PC-3 (cell line): ENCODE data around the gene SF3B1. TPM values are rescaled to one million over a fixed set of nuclear protein-coding genes. Genes with fewer than 3 reads are reported as not detected.
A peak's percentile ranks its signal among the peaks of the same experiment; 100 is the strongest.
"Not testable (repeated sequence)": the region's sequence is repeated elsewhere in the genome, so short reads cannot be mapped to it uniquely, and the experiment has no call there.

Experiments used
- ATAC-seq: fragments of 200-7000 bp; cut with Tn5 transposase; 2 replicates; pipeline ENCODE4 v1.9.1; 2020; ENCODE audit warnings: mild to moderate bottlenecking, moderate library complexity
- BruUV-seq: library from RNA; stranded (reverse); fragments of 400-500 nt; replicated peaks from 2 replicates; lab custom pipeline; 2021; lab: Mats Ljungman, UMichigan
- CTCF ChIA-PET: fragments of 300-600 bp; sonication (Branson Sonifier 250); formaldehyde crosslinking; loops from one replicate; lab custom pipeline; 2022; ENCODE audit warnings: antibody characterized with exemption; lab: Charles Lee
- POLR2A ChIA-PET: fragments of 300-600 bp; sonication (Branson Sonifier 250); formaldehyde crosslinking; loops from one replicate; lab custom pipeline; 2022; ENCODE audit warnings: antibody characterized with exemption; ENCODE audit not compliant: unreplicated experiment; lab: Charles Lee
- DNase-seq: peaks from one replicate; pipeline ENCODE4 v3.0.0-alpha.2; 2015
- H2AFZ ChIP-seq: fragments of 300-600 bp; sonication (generic); 2 replicates; pipeline ENCODE4 v1.6.0; 2016; ENCODE audit warnings: antibody characterized with exemption, low read length
- H3F3A ChIP-seq: fragments of 300-600 bp; sonication (generic); one replicate; pipeline ENCODE4 v1.6.0; 2017; ENCODE audit warnings: antibody characterized with exemption, low read length, control low read depth, mild to moderate bottlenecking; ENCODE audit not compliant: unreplicated experiment
- H3K27ac ChIP-seq: fragments of 300-600 bp; sonication (generic); 2 replicates; pipeline ENCODE4 v1.5.1; 2016; ENCODE audit warnings: mild to moderate bottlenecking, low read length
- H3K27me3 ChIP-seq: fragments of 300-600 bp; sonication (generic); 2 replicates; pipeline ENCODE4 v1.6.1; 2016; ENCODE audit warnings: low read length, mixed read lengths
- H3K36me3 ChIP-seq: fragments of 300-600 bp; sonication (generic); 2 replicates; pipeline ENCODE4 v1.6.1; 2016; ENCODE audit warnings: low read depth, mixed run types, low read length, mixed read lengths
- H3K4me1 ChIP-seq: fragments of 300-600 bp; sonication (generic); 2 replicates; pipeline ENCODE4 v1.5.1; 2016; ENCODE audit warnings: low read length; ENCODE audit not compliant: insufficient read depth
- H3K4me2 ChIP-seq: fragments of 300-600 bp; sonication (generic); 2 replicates; pipeline ENCODE4 v1.6.0; 2016; ENCODE audit warnings: low read length
- H3K4me3 ChIP-seq: fragments of 300-600 bp; sonication (generic); 2 replicates; pipeline ENCODE4 v1.5.1; 2016; ENCODE audit warnings: mild to moderate bottlenecking, low read length, mixed read lengths
- H3K79me2 ChIP-seq: fragments of 300-600 bp; sonication (generic); 2 replicates; pipeline ENCODE4 v1.6.1; 2017; ENCODE audit warnings: low read length, mixed read lengths
- H3K9ac ChIP-seq: fragments of 300-600 bp; sonication (generic); 2 replicates; pipeline ENCODE4 v1.6.0; 2016; ENCODE audit warnings: mild to moderate bottlenecking, low read length
- H3K9me2 ChIP-seq: fragments of 300-600 bp; sonication (generic); replicated peaks from 2 replicates; pipeline ENCODE4 v1.6.1; 2016; ENCODE audit warnings: mixed run types, low read length, mixed read lengths
- H3K9me3 ChIP-seq: fragments of 300-600 bp; sonication (generic); 2 replicates; pipeline ENCODE4 v1.6.1; 2016; ENCODE audit warnings: low read length, mixed read lengths
- H4K20me1 ChIP-seq: fragments of 300-600 bp; sonication (generic); 2 replicates; pipeline ENCODE4 v1.6.1; 2016; ENCODE audit warnings: low read length, mixed read lengths
- EZH2 ChIP-seq: fragments of 300-600 bp; sonication (generic); IDR thresholded peaks from one replicate; pipeline ENCODE4 v1.6.1; 2017; ENCODE audit warnings: antibody characterized with exemption, mild to moderate bottlenecking, low read length; ENCODE audit not compliant: unreplicated experiment
- EZH2phosphoT487 ChIP-seq: fragments of 300-600 bp; sonication (generic); IDR thresholded peaks from 2 replicates; pipeline ENCODE4 v1.6.1; 2018; ENCODE audit warnings: mild to moderate bottlenecking, antibody characterized with exemption, low read length, borderline replicate concordance
- intact Hi-C: fragments of 100-400 bp; cut with micrococcal nuclease; formaldehyde crosslinking; loops from 2 replicates; pipeline ENCODE4 v1.9.0; 2023
- total RNA-seq: library from RNA; depleted of rRNA; stranded (reverse); fragments of >200 nt; gene quantifications from 2 replicates; pipeline ENCODE4 v1.2.3, GENCODE V29; 2014
- TF ChIP-seq, protein P1 (sequence below): fragments of 300-600 bp; sonication (generic); conservative IDR thresholded peaks from 2 replicates; pipeline ENCODE4 v1.5.1; 2017; ENCODE audit warnings: antibody characterized with exemption, low read depth, mild to moderate bottlenecking, low read length

SF3B1 gene
- total RNA-seq, 1 experiment from 2014 or later, result 143 TPM

DNA sequence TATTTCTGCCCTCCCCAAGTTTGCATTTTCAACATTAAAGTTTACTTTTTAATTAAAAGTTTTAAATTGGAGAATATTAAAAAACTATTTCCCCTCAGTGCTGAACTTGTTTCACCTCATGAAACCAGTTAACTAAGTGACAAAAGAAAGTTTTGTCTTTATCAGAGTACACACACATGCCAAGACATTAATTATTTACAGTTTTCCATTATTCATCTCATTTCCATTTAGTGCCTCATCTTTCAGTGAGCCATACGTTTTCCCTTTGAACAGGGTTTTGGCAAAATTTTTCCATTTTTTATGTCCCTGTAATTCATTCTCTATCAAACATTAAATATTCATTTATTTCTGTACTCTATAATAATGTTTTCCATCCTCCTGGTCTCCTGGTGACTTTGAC, 53.2 kb downstream of the SF3B1 start:
- H3K27me3 ChIP-seq, result no peaks in the 10 kb centered on the region
- no peak for TF ChIP-seq EZH2phosphoT487
- TF ChIP-seq, protein P1, sequence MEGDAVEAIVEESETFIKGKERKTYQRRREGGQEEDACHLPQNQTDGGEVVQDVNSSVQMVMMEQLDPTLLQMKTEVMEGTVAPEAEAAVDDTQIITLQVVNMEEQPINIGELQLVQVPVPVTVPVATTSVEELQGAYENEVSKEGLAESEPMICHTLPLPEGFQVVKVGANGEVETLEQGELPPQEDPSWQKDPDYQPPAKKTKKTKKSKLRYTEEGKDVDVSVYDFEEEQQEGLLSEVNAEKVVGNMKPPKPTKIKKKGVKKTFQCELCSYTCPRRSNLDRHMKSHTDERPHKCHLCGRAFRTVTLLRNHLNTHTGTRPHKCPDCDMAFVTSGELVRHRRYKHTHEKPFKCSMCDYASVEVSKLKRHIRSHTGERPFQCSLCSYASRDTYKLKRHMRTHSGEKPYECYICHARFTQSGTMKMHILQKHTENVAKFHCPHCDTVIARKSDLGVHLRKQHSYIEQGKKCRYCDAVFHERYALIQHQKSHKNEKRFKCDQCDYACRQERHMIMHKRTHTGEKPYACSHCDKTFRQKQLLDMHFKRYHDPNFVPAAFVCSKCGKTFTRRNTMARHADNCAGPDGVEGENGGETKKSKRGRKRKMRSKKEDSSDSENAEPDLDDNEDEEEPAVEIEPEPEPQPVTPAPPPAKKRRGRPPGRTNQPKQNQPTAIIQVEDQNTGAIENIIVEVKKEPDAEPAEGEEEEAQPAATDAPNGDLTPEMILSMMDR, result no peak
- no peak for TF ChIP-seq EZH2
- no TSS peak for BruUV-seq
- no peak overlapping the region for H2AFZ ChIP-seq
- H3K4me3 ChIP-seq, result no peak overlapping the region
- intact Hi-C loops, result no loop called here
- ATAC-seq (no peak), DNase-seq (no peak)
- no peaks in the 10 kb centered on the region for H3F3A ChIP-seq
- POLR2A ChIA-PET, result no interaction called here
- H4K20me1 ChIP-seq, result no peaks in the 10 kb centered on the region
- H3K4me1 ChIP-seq, result no peaks in the 10 kb centered on the region
- H3K9me2 ChIP-seq, result no peaks in the 10 kb centered on the region
- CTCF ChIA-PET, result no interaction called here
- no peaks in the 10 kb centered on the region for H3K9me3 ChIP-seq
- H3K27ac ChIP-seq, result no peak overlapping the region
- H3K79me2 ChIP-seq, result no peaks in the 10 kb centered on the region
- no peaks in the 10 kb centered on the region for H3K36me3 ChIP-seq
- no peak overlapping the region for H3K4me2 ChIP-seq
- no peak overlapping the region for H3K9ac ChIP-seq

DNA sequence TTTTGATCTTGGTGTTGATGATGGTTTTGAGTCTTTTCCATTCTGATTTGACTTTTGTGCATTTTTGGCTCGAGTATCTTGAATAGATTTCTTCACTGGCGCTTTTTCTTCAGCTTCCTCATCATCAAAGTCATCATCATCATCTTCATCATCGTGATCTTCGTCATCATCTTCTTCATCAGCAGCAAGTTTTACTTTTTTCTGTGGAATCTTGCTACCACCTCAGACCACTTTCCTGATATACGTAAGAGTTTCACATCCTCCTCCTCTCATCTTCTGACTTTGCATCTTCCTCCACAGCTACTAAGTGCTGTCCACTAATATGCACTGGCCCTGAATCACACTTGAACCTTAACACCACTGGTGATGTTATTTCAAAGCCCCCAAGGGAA, 54.9 kb downstream of the SF3B1 start:
- ATAC-seq, BruUV-seq, H3K4me1 ChIP-seq, H3K27ac ChIP-seq, H3K36me3 ChIP-seq, H3K79me2 ChIP-seq, POLR2A ChIA-PET, H3K9me2 ChIP-seq, CTCF ChIA-PET, H3K9ac ChIP-seq, H3K4me3 ChIP-seq, H3K4me2 ChIP-seq, H3K9me3 ChIP-seq, H3F3A ChIP-seq, H2AFZ ChIP-seq, H3K27me3 ChIP-seq, DNase-seq, H4K20me1 ChIP-seq: not testable (repeated sequence)
- intact Hi-C loops, result loop anchor here (5.0 kb wide), 2 partner anchors 68 to 323 kb away; partner anchors contain the start of gene ANKRD44

DNA sequence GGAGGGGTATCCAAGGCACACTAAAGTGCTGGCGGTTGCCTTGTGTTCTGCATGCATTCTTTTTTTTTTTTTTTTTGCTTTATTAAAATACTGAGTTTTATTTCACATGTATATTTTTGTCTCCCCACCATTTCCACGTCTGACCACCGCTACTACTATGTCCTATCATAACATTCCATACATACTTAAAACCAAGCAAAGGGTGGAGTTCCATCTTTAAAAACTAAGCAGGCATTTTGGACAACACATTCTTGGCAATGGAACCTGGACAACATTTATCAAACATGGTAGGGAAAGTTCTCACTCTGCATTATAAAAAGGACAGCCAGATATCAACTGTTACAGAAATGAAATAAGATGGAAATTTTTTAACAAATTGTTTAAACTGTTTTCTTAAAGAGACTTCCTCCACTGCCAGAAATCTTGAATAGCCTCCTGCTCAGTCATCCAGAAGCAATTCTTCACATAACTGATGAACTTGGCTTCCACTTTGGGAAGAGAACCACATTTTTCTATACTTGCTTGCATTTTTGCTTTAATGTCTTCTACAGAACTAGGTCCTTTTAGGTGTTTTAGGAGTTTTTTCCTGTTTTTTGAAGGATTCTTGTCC, 55.4 kb downstream of the SF3B1 start:
- ATAC-seq, H3K9me3 ChIP-seq, CTCF ChIA-PET, H3K36me3 ChIP-seq, H3K27ac ChIP-seq, H3K79me2 ChIP-seq, DNase-seq, H3K27me3 ChIP-seq, H3K4me2 ChIP-seq, H3K4me3 ChIP-seq, BruUV-seq, POLR2A ChIA-PET, H3K4me1 ChIP-seq, H3K9ac ChIP-seq, H3K9me2 ChIP-seq, H3F3A ChIP-seq, H4K20me1 ChIP-seq: not testable (repeated sequence)
- intact Hi-C loops, result loop anchor here (5.0 kb wide), 2 partner anchors 67 to 322 kb away; partner anchors contain the start of gene ANKRD44
- H2AFZ ChIP-seq, result peak overlapping the region; percentile 81; the same call in 1 of the 2 replicates
